GM12878 (cell line): ENCODE measurements around the gene GNGT1. TPM values are rescaled to one million over a fixed set of nuclear protein-coding genes. Genes with fewer than 3 reads are reported as not detected.

Experiments used
- ATAC-seq: fragments of 200-7000 bp; cut with Tn5 transposase; 3 replicates; pipeline ENCODE4 v1.9.1; 2020; ENCODE audit warnings: mild to moderate bottlenecking, moderate library complexity
- BruUV-seq: library from RNA; stranded (reverse); fragments of 400-500 nt; replicated peaks from 2 replicates; lab custom pipeline; 2021; lab: Mats Ljungman, UMichigan
- CTCF ChIA-PET: fragments of 300-600 bp; sonication (Branson Sonifier 250); formaldehyde crosslinking; extraction: SDS; loops from one replicate; lab custom pipeline; 2021; ENCODE audit warnings: inconsistent platforms; lab: Yijun Ruan, JAX
- POLR2A ChIA-PET: fragments of 350-600 bp; formaldehyde crosslinking; extraction: SDS; loops from one replicate; lab custom pipeline; 2021; ENCODE audit warnings: inconsistent platforms; lab: Charles Lee
- RAD21 ChIA-PET: fragments of 300-600 bp; sonication (Branson Sonifier 250); formaldehyde crosslinking; loops from one replicate; lab custom pipeline; 2023; ENCODE audit warnings: antibody characterized with exemption; ENCODE audit not compliant: unreplicated experiment; lab: Charles Lee
- SMC1A ChIA-PET: fragments of 300-600 bp; sonication (Branson Sonifier 250); formaldehyde crosslinking; loops from one replicate; lab custom pipeline; 2023; ENCODE audit not compliant: unreplicated experiment, uncharacterized antibody; lab: Charles Lee
- DNase-seq: peaks from one replicate; pipeline ENCODE4 v3.0.0-alpha.2; 2011; ENCODE audit warnings: low read depth, low spot score
- FAIRE-seq: peaks from 3 replicates; lab custom pipeline; 2011; peaks lifted over from hg19 to GRCh38; lab: Jason Lieb, UNC
- H2AFZ ChIP-seq: 2 replicates; pipeline ENCODE4 v1.6.0; 2011; ENCODE audit warnings: low read depth, low read length, control low read depth; ENCODE audit not compliant: control insufficient read depth
- H3K27ac ChIP-seq: 2 replicates; pipeline ENCODE4 v1.5.1; 2011; ENCODE audit warnings: control low read depth; ENCODE audit not compliant: control insufficient read depth, insufficient read depth
- H3K27me3 ChIP-seq, 2 experiments: replicated peaks in 1 of 2; 2 replicates each; pipeline versions ENCODE4 v1.6.0 to v1.6.1; 2011; ENCODE audit warnings: low read length in 1 of 2; ENCODE audit not compliant: control insufficient read depth in 2 of 2, insufficient read depth in 2 of 2
- H3K36me3 ChIP-seq, 2 experiments: 2 replicates each; pipeline ENCODE4 v1.5.1; 2011; ENCODE audit warnings: low read length in 1 of 2; ENCODE audit not compliant: control insufficient read depth in 2 of 2, insufficient read depth in 2 of 2
- H3K4me1 ChIP-seq: 2 replicates; pipeline ENCODE4 v1.6.1; 2011; ENCODE audit warnings: mild to moderate bottlenecking, low read length, moderate library complexity, mixed read lengths; ENCODE audit not compliant: control insufficient read depth, insufficient read depth
- H3K4me2 ChIP-seq: 2 replicates; pipeline ENCODE4 v1.6.0; 2011; ENCODE audit warnings: control low read depth; ENCODE audit not compliant: control insufficient read depth, insufficient read depth
- H3K4me3 ChIP-seq: fragments of 200-600 bp; sonication (generic); 2 replicates; pipeline ENCODE4 v1.5.1; 2016
- H3K79me2 ChIP-seq: 2 replicates; pipeline ENCODE4 v1.6.0; 2011; ENCODE audit warnings: low read length; ENCODE audit not compliant: control insufficient read depth, insufficient read depth
- H3K9ac ChIP-seq: 2 replicates; pipeline ENCODE4 v1.8.0; 2011; ENCODE audit warnings: low read length, control low read depth, mixed read lengths; ENCODE audit not compliant: control insufficient read depth, insufficient read depth
- H3K9me3 ChIP-seq: replicated peaks from 3 replicates; pipeline ENCODE4 v1.5.1; 2011; ENCODE audit warnings: mild to moderate bottlenecking, low read length; ENCODE audit not compliant: control insufficient read depth, insufficient read depth
- H4K20me1 ChIP-seq: 2 replicates; pipeline ENCODE4 v1.6.0; 2011; ENCODE audit not compliant: control insufficient read depth, insufficient read depth
- CHD4 ChIP-seq: fragments of 200-600 bp; sonication (generic); IDR thresholded peaks from 2 replicates; pipeline ENCODE4 v1.6.1; 2016; ENCODE audit warnings: mild to moderate bottlenecking
- E2F4 ChIP-seq: IDR thresholded peaks from 2 replicates; pipeline ENCODE4 v1.6.1; 2012; ENCODE audit warnings: low read depth, low read length, improper control_type of control experiment
- JUND ChIP-seq: IDR thresholded peaks from 2 replicates; pipeline ENCODE4 v1.6.1; 2012; ENCODE audit warnings: low read depth, mild to moderate bottlenecking, low read length, improper control_type of control experiment, moderate library complexity
- PBX3 ChIP-seq: IDR thresholded peaks from 2 replicates; pipeline ENCODE4 v1.6.1; 2011; ENCODE audit warnings: mild to moderate bottlenecking, low read depth, low read length, moderate library complexity; ENCODE audit not compliant: insufficient replicate concordance
- RAD21 ChIP-seq: IDR thresholded peaks from 2 replicates; pipeline ENCODE4 v1.6.1; 2011; ENCODE audit warnings: mild to moderate bottlenecking, low read depth, low read length, moderate library complexity; ENCODE audit not compliant: insufficient read depth
- RELA ChIP-seq: fragments of 450-650 bp; IDR thresholded peaks from 2 replicates; pipeline ENCODE4 v1.8.0; 2014; ENCODE audit warnings: borderline replicate concordance; ENCODE audit not compliant: partially characterized antibody
- SMAD5 ChIP-seq: IDR thresholded peaks from 2 replicates; pipeline ENCODE4 v1.6.1; 2016; ENCODE audit warnings: antibody characterized with exemption, low read depth
- YBX1 ChIP-seq: fragments of 450-650 bp; IDR thresholded peaks from 2 replicates; pipeline ENCODE4 v1.6.1; 2016; ENCODE audit warnings: antibody characterized with exemption
- WGBS: methylation state at CpG from one replicate; pipeline ENCODE4 v1.1.6; 2016; ENCODE audit warnings: low lambda C conversion rate; ENCODE audit not compliant: insufficient replicate concordance, insufficient coverage; ENCODE audit errors: missing lambda C conversion rate; 5-methylcytosine and 5-hydroxymethylcytosine counted together
- in situ Hi-C: fragments of 300-500 bp; cut with MboI; formaldehyde crosslinking; loops from 9 replicates; pipeline ENCODE4 v1.14.3; 2018; ENCODE audit warnings: mixed read lengths
- intact Hi-C: fragments of 100-400 bp; cut with micrococcal nuclease; formaldehyde crosslinking; loops from one replicate; pipeline ENCODE4 v1.14.2; 2022; ENCODE audit not compliant: unreplicated experiment
- polyA plus RNA-seq, 11 experiments: library from polyadenylated mRNA; depleted of rRNA in 4 of 11; unstranded in 6 of 11; stranded (reverse) in 5 of 11; fragments of >200 nt; fragmentation: Nextera tagmentation in 4 of 11; fragmentation: Illumina TruSeq in 1 of 11; extraction: Ambion mirVana in 4 of 11; extraction: Trizol in 1 of 11; gene quantifications; 1 replicate in 1 of 11; 2 replicates in 10 of 11; pipeline versions ENCODE4 v1.2.1 to v1.2.3, GENCODE V29; 2011 to 2016; ENCODE audit warnings: inconsistent platforms in 2 of 11, missing spikeins in 2 of 11, low read depth in 1 of 11
- total RNA-seq, 4 experiments: library from RNA; depleted of rRNA in 3 of 4; stranded (reverse); fragments of >200 nt in 3 of 4; fragmentation: Illumina TruSeq in 1 of 4; extraction: Trizol in 1 of 4; gene quantifications; 2 replicates each; pipeline versions ENCODE4 v1.2.1 to v1.2.3, GENCODE V29; 2013 to 2021

GNGT1 gene
- total and polyA plus RNA-seq, 10 of the 15 experiments (the other 5 are each of a cell fraction or from before 2014, with no cell fraction given): not detected

GRCh38 chr7:93944673-93945072 lies 38.3 kb downstream of the GNGT1 start:
- BruUV-seq: no TSS peak
- POLR2A ChIA-PET: no interaction called here
- no peak overlapping the region for H2AFZ ChIP-seq
- no peak overlapping the region for H3K9ac ChIP-seq
- no peaks in the 10 kb centered on the region for H3K79me2 ChIP-seq
- FAIRE-seq (no peak), ATAC-seq (no peak), DNase-seq (no peak)
- intact Hi-C loops: no loop called here
- H3K27me3 ChIP-seq: no peaks in the 10 kb centered on the region
- H3K36me3 ChIP-seq: no peaks in the 10 kb centered on the region
- no peak for TF ChIP-seq PBX3
- TF ChIP-seq YBX1: no peak
- no peak for TF ChIP-seq E2F4
- TF ChIP-seq JUND: no peak
- no peak for TF ChIP-seq RAD21
- TF ChIP-seq CHD4: no peak
- no peak for TF ChIP-seq SMAD5
- TF ChIP-seq RELA: no peak
- RAD21 ChIA-PET: no interaction called here
- no peak overlapping the region for H3K4me2 ChIP-seq
- 0% methylated on average over 1 of the region's 1 CpG for WGBS
- in situ Hi-C loops: no loop called here
- H4K20me1 ChIP-seq: no peaks in the 10 kb centered on the region
- SMC1A ChIA-PET: no interaction called here
- H3K27ac ChIP-seq: no peak overlapping the region
- no peak overlapping the region for H3K4me3 ChIP-seq
- no peaks in the 10 kb centered on the region for H3K4me1 ChIP-seq
- H3K9me3 ChIP-seq: no peaks in the 10 kb centered on the region; the same call in 2 of the 3 replicates
- CTCF ChIA-PET: no interaction called here
